ENCODE results near the gene HSD11B2.

Gene HSD11B2

DNA sequence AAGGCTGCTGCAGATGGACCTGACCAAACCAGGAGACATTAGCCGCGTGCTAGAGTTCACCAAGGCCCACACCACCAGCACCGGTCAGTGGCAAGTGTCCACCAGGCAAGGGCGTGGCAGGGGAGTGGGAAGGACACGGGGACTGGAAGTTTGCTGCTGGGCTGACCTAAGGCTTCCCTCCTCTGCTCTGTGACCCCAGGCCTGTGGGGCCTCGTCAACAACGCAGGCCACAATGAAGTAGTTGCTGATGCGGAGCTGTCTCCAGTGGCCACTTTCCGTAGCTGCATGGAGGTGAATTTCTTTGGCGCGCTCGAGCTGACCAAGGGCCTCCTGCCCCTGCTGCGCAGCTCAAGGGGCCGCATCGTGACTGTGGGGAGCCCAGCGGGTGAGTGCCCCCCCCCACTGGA is 4.8 kb downstream of the HSD11B2 start:
- no peak for DNase-seq (ENCODE audit: low spot score)

GRCh38 chr16:67436640-67437193 is 5.8 kb downstream of the HSD11B2 start:
- DNase-seq (ENCODE audit: low spot score) = no peak

DNA sequence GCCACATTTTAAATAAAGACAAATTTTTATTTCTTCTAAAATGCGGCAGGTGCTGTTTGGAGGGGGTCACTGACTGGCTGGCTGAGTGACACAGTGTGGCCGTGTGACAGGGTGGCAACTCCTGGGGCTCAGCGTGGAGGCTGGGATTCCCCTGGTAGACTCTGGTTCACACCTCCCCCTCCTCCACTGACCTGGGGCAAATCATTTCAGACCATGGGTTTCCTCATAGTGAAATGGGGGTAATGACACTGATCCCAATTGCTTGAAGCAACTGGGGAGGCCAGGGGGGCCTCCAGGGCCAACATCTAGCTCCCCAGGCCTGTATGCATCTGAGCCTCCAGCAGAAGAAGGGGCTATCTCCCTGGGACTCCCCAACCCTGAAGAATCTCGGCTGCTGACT is 6.6 kb downstream of the HSD11B2 start:
- DNase-seq (ENCODE audit: low spot score) = no peak

DNA sequence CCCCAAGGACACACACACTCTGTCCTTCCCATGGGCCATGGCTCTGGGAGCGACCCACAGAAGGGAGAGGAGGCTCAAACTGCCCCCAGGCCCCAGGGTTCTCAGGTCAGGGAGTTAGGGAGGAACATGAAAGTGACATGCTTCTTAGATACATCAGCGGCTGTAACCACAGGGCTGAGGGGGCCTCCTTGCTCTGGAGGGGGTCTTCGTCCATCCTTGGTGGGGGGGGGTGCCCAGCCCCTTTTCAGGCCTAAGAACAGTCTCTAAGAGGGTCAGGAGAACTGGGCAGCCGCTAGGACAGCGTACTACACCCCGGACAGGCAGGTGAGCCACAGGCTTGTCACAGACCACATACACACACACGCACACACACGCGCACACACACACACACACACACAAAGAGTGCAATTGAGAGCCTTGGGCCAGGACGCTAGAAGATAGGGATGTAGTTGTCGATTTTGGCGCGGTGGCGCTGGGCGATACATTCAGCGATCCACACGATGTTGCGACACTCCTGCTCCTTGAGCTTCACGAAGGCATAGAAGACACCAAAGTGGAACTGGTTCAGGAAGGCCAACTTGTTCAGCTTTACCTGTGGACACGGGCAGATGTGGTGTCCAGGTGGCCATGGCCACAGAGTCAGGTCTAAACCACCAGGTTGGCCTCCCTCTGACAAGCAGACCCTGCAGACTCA is 7.3 kb downstream of the HSD11B2 start:
- DNase-seq (ENCODE audit: low spot score) = no peak

DNA sequence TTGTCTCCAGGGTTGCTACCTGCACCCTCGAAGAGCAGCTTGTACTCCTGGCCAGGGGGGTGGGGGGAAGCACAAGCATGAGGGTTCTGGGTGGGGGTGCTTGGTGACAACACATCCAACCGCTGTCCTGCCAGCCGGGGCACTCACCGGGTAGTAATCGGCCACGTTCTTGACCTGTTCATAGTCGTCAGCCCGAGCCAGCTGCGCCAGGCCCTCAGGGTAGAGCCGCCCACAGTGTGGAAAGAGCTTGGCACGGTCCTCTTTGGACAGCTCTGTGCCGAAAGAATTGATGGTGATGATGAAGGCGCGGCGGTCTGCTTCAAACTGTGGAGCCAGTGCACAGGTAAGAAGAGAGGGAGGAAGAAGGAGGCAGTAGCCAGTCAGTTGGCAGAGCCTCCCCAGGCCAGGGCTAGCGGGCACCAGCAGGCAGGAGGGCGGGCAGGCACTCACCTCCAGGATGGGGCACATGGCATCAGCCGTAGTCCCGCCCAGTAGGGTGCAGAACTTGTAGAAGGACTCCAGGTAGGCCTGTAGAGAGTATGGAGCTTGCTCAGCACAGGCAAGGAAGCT is 8.0 kb downstream of the HSD11B2 start:
- no peak for DNase-seq (ENCODE audit: low spot score)

GRCh38 chr16:67441271-67441753 is 10.4 kb downstream of the HSD11B2 start:
- peak; percentile 77 for DNase-seq (ENCODE audit: low spot score)

DNA sequence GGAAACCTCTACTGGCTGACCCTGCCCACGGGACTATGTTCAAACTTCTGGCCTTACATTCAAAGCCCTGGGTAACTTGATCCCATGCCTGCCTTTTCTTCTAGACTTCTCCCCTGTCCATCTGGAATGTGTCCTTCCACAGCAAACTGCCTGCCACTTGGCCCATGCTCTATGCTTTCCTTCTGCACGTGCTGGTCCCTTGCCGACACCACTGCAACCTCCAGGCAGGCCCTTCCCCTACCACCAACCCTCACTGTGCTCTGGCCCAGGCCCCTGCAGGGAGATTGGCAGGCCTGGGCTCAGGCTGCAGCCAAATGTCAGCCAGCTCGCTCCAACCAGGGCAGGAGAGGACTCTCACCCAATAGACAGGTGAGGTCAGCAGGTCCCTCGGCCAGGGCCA is 11.0 kb downstream of the HSD11B2 start:
- DNase-seq (ENCODE audit: low spot score) = no peak

DNA sequence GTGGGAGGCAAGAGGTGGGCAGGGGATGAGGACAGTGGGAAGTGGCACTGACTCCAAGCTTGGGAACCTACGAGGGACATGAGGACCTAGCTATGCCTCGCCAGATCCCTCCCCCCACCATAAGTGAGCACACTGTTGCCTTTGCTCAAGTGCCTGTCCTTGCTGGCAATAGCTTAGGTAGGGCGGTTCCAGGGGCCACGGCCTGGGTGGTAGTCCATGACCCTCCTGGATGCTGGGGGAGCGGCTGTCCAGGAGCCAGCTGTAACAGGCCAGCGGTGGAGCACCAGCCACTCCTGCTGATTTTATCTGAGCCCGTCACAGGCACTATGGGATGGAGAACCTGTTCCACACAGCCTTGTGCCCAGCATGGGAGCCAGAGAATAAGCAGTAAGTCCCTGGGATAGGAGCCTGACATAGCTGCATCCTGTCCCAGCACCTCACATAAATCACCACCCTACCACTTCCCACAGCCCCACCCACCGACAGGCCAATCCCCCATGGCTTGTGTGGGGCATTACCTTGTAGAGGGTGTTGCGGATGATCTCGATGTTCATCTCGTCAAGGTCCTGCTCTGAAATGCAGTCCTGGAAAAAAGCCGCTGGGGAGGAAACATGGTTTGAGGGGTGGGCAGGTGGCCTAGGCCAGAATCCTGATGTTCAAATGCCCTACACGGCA is 11.8 kb downstream of the HSD11B2 start:
- no peak for DNase-seq (ENCODE audit: low spot score)

DNA sequence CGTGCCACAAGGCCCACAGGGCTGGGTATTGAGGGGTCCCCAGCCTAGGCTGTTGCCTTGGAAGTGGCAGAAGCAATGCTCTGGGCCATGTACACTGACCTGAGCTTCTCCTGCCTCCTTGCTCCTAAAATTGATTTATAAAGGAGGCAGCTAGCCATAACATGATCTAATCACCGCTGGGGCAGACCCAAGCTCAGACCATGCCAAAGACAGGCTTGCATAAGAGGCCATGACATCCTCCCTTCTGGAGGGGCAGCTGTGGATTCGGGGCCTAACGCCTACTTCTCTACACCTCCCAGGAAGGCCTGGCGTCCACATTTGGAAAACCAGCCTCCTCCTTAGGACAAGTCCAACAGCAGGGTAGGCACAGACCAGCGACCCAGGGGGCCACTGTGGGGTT is 12.3 kb downstream of the HSD11B2 start:
- DNase-seq (ENCODE audit: low spot score) = no peak

DNA sequence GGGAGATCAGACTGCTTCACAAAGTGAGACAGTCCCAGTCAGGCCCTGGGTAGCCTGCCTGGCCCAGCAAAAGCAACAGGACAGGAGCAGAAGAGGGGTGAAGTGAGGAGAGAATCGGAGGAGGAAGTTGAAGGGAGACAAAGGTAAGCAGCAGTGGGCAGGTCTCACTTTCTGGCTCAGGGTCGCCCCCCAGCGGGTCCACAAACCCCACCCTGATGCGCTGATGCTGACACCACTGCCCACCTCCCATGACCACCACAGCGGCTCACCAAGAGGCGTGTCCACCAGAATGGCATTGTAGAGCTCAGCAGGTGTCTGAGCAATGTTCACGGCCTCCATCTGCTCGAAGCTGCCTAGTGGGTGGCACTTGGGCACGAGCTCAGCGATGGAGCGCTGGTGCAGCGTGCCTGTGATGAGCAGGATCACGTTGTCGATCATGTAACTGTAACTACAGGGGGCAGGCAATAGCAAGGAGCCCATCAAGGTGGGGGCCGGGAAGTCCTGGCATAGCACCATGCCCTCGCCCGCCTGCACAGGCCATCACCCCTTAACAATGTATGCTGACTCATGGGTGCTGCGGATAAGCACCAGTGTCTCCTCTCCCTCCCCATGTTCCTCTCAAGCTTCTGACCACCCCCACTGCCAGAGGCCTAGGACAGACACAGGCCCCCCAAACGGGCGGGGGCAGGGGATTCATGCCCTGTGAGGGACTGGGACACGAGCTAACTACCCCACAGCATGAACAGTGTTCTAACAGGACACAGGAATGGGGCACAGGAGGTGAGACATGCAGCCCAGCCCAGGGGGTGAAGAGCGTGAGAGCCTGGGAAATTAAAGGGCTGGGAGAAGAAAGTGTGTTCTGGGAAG is 13.6 kb downstream of the HSD11B2 start:
- no peak for DNase-seq (ENCODE audit: low spot score)

DNA sequence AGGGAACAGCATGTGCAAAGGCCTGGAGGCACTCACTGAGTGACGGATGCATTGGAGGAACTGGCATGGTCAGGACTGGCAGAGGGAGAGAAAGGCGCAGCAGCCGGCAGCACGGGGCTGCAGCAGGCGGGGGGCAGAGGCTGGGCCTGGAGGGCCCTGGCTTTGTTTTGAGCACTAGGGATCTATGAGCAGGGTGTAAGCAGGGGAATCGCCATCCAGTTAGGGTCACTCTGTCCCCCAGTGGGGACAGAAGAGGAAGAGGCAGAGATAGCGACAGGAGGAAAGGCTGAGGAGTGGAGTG is 14.2 kb downstream of the HSD11B2 start:
- DNase-seq (ENCODE audit: low spot score) = no peak

DNA sequence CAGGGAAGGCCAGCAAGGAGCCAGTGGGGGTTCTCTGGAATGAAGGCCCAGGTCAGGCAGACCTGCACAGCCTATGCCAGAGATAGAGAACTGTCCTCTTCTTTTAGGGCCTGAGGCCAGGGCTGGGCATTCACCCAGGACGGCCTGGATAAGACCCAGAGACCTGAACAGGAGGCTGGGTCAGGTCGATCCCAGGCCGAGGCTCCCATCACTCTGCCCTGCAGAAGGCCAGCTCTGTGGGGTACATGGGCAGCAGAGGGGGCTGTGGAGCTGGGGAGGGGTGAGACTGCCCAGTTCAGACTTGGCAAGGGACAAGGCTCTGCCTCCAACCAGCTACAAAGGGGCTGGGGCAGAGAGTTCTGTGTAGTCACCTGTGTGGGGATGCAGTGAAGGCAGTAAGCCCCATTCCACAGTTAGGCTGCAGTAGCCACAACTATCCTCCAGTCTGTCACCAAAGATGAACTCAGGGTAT is 14.6 kb downstream of the HSD11B2 start:
- DNase-seq (ENCODE audit: low spot score) = no peak

- DNase-seq (ENCODE audit: low spot score) = no peak
Observed at GRCh38 chr16:67445913-67446907, 15.3 kb downstream of the HSD11B2 start.

DNA sequence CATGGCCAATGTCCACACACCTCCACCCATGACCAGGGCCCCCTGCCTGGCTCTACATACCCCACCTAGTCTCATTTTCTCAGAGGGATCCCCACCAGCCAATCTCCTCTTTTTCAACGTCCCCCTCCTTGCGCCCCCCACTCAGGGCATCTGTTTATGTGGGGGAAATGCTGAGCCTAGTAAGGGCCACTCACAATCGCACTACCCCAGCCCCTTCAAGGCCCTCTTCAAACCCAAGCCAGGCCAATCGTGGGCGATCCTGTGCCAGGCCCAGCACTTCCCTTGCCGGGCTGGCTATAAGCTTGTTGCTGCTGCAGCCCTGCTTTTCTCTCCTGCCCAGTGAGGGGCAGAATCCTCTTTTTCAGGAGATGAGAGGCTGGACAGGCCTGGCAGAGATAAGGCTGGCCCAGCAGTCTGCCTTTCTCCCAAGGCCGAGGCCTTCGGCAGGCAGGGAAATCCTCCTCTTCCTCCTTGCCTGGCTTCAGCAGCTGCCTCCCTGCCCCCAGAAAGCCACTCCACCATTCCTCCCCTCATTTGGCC is 16.1 kb downstream of the HSD11B2 start:
- DNase-seq (ENCODE audit: low spot score) = no peak

DNA sequence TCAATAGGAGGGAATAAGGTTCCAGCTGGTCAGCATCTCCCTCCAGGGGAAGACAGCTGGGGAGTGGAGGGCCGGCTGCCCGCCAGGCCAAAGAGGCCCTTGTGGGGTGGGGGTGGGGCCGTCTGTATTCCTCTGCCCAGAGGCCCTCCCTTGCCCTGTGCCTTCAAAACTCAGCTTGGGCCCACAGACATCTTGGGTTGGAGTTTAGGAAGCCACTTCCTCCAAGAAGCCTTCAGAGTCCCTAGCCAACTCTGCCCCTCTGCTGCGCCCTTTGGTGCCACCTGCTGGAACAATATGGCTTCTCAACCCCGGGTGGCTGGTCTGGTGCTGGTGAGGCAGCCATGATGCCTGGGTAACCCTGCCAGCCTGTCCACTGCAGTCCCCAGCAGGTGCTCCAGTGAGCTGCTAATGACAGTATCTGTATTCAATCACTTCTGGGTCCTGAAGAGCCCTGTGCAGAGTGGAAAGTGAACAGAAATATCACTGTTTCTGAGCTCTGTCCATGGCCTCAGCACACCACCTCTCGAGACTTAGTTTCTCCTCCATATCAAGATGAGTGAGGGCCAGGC is 16.7 kb downstream of the HSD11B2 start:
- DNase-seq (ENCODE audit: low spot score) = peak; percentile 66

DNA sequence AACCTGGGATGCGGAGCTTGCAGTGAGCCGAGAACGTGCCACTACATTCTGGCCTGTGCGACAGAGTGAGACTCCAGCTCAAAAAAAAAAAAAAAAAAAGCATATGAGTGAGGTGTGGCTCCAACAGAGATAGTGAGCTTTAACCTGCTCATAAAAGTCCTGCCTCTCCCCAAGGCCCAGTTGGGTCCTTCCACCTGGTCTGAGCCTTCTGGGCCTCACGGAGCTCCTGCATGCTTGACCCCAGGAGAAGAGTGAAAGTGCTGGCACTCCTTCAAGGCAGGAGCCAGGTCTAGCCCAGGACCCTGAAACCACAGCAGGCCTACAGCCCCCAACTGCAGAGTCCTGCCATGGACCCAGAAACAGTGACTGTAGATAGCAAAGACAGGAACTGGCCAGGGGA is 17.7 kb downstream of the HSD11B2 start:
- DNase-seq (ENCODE audit: low spot score) = no peak

- DNase-seq (ENCODE audit: low spot score) = no peak
Observed at GRCh38 chr16:67449336-67449735, 18.4 kb downstream of the HSD11B2 start.

DNA sequence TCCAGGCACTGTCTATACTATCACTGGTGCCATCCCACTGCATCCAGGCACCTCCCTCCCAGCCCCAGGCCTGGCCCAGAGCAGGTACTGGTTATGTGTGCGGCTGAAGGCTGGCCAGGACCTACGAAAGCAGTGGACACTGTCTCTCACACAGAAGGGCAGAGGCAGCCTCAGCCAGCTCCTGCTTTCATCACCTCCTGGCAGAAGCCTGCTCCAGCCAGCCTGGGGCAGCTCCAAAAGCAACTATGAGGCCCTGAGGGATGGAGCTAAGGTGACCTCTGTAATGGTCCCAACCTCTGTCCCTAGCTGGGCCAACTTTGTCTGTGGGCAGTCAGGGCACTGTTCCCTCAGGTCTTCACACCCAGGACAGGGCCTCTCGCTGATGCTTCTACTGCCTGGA is 18.8 kb downstream of the HSD11B2 start:
- no peak for DNase-seq (ENCODE audit: low spot score)

DNA sequence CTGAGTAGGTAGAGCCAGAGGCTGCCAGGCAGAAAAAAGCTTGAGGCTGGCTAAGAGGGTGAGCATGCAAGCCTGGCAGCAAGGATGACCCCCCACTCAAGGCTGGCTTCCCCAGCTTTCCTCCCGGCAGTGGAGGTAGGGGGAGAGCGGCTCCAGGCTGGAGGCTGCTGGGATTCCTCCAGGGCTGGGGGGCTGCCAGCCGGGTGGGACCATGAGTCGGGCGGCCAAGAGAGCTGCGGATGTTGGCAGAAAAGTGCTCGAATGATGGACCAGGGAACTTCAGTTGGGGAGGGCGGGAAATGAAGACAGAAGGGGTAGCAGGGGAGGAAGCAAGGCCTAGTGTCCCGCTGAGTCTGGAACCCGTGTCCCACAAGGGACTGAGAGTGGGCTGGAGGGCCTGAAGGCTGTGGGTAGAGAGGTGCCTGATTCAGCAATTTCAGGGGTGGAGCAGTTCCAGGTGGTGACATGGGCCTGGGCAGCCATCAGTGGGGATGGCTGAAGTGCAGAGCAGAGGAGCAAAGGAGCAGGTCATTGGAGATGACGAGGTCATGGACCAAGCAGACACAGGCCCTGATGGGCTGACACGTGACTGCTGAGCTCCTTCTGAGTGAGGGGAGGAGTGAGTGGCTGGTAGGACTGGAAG is 20.3 kb downstream of the HSD11B2 start:
- no peak for DNase-seq (ENCODE audit: low spot score)

All from D341Med (cell line).